Measurements from ENCODE around the gene SRRM5.
"Not testable (repeated sequence)": the region's sequence is repeated elsewhere in the genome, so short reads cannot be mapped to it uniquely, and the experiment has no call there.

Gene SRRM5
- 0.10 to 0.44 reads per million in 2 donors for total RNA-seq

GRCh38 chr19:43611788-43612187 is at the start of gene SRRM5:
SRRM5 (plus strand) TSS chr19:43612088; CDS start chr19:43612122, 34 bp downstream.
- DNase-seq: no peak

GRCh38 chr19:43562226-43562697 is 49.6 kb upstream of the SRRM5 start:
- no peak for DNase-seq

- peak; percentile 65 for DNase-seq
Observed at GRCh38 chr19:43562698-43563241, 49.1 kb upstream of the SRRM5 start.

- no peak for DNase-seq
Observed at GRCh38 chr19:43563816-43564457, 48.0 kb upstream of the SRRM5 start.

GRCh38 chr19:43564800-43565199 is 47.1 kb upstream of the SRRM5 start:
- no peak for DNase-seq

GRCh38 chr19:43569657-43570056 is 42.2 kb upstream of the SRRM5 start:
- no peak for DNase-seq

GRCh38 chr19:43570174-43570791 is 41.6 kb upstream of the SRRM5 start:
- no peak for DNase-seq

- no peak for DNase-seq
Observed at GRCh38 chr19:43572171-43572588, 39.7 kb upstream of the SRRM5 start.

GRCh38 chr19:43574424-43575155 is 37.3 kb upstream of the SRRM5 start:
- no peak for DNase-seq

- DNase-seq: peak; percentile 89
Observed at GRCh38 chr19:43575156-43575950, 36.5 kb upstream of the SRRM5 start, which contains the start of the genes PINLYP and XRCC1. PINLYP (plus strand) TSS chr19:43575801; CDS start chr19:43577192, 1,391 bp downstream. XRCC1 (minus strand) TSS chr19:43575527; CDS start chr19:43575458, 69 bp downstream.

- no peak for DNase-seq
Observed at GRCh38 chr19:43575955-43576878, 35.7 kb upstream of the SRRM5 start.

GRCh38 chr19:43578787-43579186 is 33.1 kb upstream of the SRRM5 start:
- no peak for DNase-seq

- DNase-seq: no peak
Observed at GRCh38 chr19:43581467-43581866, 30.4 kb upstream of the SRRM5 start.

- no peak for DNase-seq
Observed at GRCh38 chr19:43582495-43582894, 29.4 kb upstream of the SRRM5 start.

- no peak for DNase-seq
Observed at GRCh38 chr19:43584484-43584883, 27.4 kb upstream of the SRRM5 start.

- no peak for DNase-seq
Observed at GRCh38 chr19:43586346-43586745, 25.5 kb upstream of the SRRM5 start.

- not testable (repeated sequence) for DNase-seq
Observed at GRCh38 chr19:43587029-43587428, 24.9 kb upstream of the SRRM5 start.

- DNase-seq: no peak
Observed at GRCh38 chr19:43589277-43589676, 22.6 kb upstream of the SRRM5 start.

GRCh38 chr19:43589678-43590077 is 22.2 kb upstream of the SRRM5 start:
- DNase-seq: no peak

- no peak for DNase-seq
Observed at GRCh38 chr19:43591904-43592772, 19.8 kb upstream of the SRRM5 start.
